Duodenal mucosa (tissue), 2 donors: ENCODE results near the gene FCGR1A.
"Not testable (repeated sequence)": the region's sequence is repeated elsewhere in the genome, so short reads cannot be mapped to it uniquely, and the experiment has no call there.

Source experiments
- H3K27ac ChIP-seq: one replicate; pipeline ENCODE4 v1.7.0; 2013; ENCODE audit warnings: low read depth, low read length
- H3K27me3 ChIP-seq, 2 donors: one replicate each; pipeline ENCODE4 v1.7.0; 2013; ENCODE audit warnings: low read length in 2 of 2, control low read depth in 1 of 2; ENCODE audit not compliant: insufficient read depth in 2 of 2, control insufficient read depth in 1 of 2
- H3K36me3 ChIP-seq, 2 donors: one replicate each; pipeline ENCODE4 v1.7.0; 2013; ENCODE audit warnings: low read length in 2 of 2, control low read depth in 1 of 2; ENCODE audit not compliant: insufficient read depth in 2 of 2, control insufficient read depth in 1 of 2
- H3K4me1 ChIP-seq, 2 donors: one replicate each; pipeline ENCODE4 v1.7.0; 2013; ENCODE audit warnings: low read length in 2 of 2, control low read depth in 1 of 2; ENCODE audit not compliant: insufficient read depth in 2 of 2, control insufficient read depth in 1 of 2
- H3K4me3 ChIP-seq, 2 donors: one replicate each; pipeline ENCODE4 v1.7.0; 2013; ENCODE audit warnings: low read length in 2 of 2, low read depth in 1 of 2
- H3K9ac ChIP-seq, 2 donors: one replicate each; pipeline ENCODE4 v1.7.0; 2013; ENCODE audit warnings: low read length in 2 of 2, low read depth in 1 of 2
- H3K9me3 ChIP-seq, 2 donors: one replicate each; pipeline ENCODE4 v1.7.0; 2013; ENCODE audit warnings: low read length in 2 of 2, control low read depth in 1 of 2; ENCODE audit not compliant: control insufficient read depth in 1 of 2

FCGR1A gene

GRCh38 chr1:149782600-149782999 is at the start of gene FCGR1A:
FCGR1A (plus strand) TSS chr1:149782694; CDS start chr1:149782744, 50 bp downstream.
- H3K4me1 ChIP-seq, H3K27ac ChIP-seq, H3K9me3 ChIP-seq, H3K9ac ChIP-seq, H3K27me3 ChIP-seq, H3K4me3 ChIP-seq, H3K36me3 ChIP-seq: not testable (repeated sequence)

DNA sequence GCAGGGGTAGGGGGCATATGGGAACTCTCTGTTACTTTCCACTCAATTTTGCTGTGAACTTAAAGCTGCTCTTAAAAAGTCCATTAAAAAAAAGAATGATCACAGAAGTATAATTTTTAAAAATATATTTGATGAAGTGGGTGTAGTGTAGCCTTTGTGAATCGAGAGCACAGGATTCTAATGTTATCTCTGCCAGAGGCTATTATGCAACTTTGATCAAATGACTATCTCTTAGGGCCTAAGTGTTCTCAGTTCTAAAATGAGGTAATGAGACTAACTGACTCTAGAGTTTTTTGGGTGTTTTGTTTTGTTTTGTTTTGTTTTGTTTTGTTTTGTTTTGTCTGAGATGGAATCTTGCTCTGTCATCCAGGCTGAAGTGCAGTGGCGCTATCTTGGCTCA is 49.7 kb upstream of the FCGR1A start:
- not testable (repeated sequence) for H3K27ac ChIP-seq, H3K9ac ChIP-seq, H3K4me1 ChIP-seq, H3K9me3 ChIP-seq, H3K27me3 ChIP-seq, H3K4me3 ChIP-seq, H3K36me3 ChIP-seq

DNA sequence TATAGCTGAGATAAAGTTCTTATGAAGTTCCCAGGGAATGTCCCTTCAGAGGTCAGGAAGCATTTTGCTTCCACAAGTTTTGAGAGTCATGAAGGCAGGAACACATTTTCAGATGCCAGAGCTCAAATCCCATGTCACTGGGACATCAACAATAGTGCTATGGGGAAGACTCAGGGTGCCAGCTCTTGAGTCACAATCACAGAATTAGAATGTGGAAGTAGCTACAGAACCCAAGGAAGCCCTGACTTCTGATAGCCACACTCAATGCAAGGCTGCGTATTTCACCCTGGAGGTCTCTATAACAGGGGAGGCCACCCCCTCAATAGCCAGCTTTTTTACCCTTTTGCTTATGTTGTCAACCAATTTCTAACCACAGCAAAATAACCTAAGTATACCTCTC is 47.8 kb upstream of the FCGR1A start:
- H3K9ac ChIP-seq, H3K36me3 ChIP-seq, H3K27me3 ChIP-seq, H3K4me3 ChIP-seq, H3K9me3 ChIP-seq, H3K27ac ChIP-seq, H3K4me1 ChIP-seq: not testable (repeated sequence)

DNA sequence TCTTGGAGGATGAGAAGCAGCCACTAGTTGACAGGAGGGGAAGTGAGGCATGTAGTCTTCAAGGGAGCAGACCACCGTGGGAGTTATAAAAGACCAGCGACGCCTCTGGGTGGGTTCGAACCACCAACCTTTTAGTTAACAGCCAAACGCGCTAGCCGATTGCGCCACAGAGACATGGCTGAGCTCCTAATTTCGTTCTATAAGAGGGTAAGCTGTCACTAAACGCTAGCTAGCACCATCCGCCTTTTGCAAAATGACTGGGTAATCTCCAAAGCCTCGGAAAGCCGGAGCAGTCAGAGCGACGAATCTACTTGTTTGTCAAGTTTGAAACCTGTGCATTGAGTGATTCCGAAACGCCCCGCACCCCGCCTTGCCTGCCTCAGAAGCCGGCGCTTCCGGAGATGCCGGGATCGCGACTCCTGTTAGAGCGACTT is 42.3 kb upstream of the FCGR1A start:
- H3K9ac ChIP-seq, H3K9me3 ChIP-seq, H3K36me3 ChIP-seq, H3K27me3 ChIP-seq, H3K27ac ChIP-seq, H3K4me1 ChIP-seq: not testable (repeated sequence)
- peak overlapping the region in 1 of 2 donors; percentile 22 for H3K4me3 ChIP-seq

- H3K9me3 ChIP-seq, H3K9ac ChIP-seq, H3K27me3 ChIP-seq, H3K27ac ChIP-seq, H3K4me3 ChIP-seq, H3K4me1 ChIP-seq, H3K36me3 ChIP-seq: not testable (repeated sequence)
Measured at GRCh38 chr1:149740590-149741230, 41.8 kb upstream of the FCGR1A start.

GRCh38 chr1:149741914-149742313 is 40.6 kb upstream of the FCGR1A start:
- not testable (repeated sequence) for H3K9me3 ChIP-seq, H3K4me3 ChIP-seq, H3K36me3 ChIP-seq, H3K27me3 ChIP-seq, H3K4me1 ChIP-seq, H3K9ac ChIP-seq, H3K27ac ChIP-seq

- peak overlapping the region in 1 of 2 donors; percentile 10 for H3K4me3 ChIP-seq
- H3K4me1 ChIP-seq, H3K9ac ChIP-seq, H3K27me3 ChIP-seq, H3K27ac ChIP-seq, H3K9me3 ChIP-seq, H3K36me3 ChIP-seq: not testable (repeated sequence)
Measured at GRCh38 chr1:149746463-149747356, 35.8 kb upstream of the FCGR1A start.

DNA sequence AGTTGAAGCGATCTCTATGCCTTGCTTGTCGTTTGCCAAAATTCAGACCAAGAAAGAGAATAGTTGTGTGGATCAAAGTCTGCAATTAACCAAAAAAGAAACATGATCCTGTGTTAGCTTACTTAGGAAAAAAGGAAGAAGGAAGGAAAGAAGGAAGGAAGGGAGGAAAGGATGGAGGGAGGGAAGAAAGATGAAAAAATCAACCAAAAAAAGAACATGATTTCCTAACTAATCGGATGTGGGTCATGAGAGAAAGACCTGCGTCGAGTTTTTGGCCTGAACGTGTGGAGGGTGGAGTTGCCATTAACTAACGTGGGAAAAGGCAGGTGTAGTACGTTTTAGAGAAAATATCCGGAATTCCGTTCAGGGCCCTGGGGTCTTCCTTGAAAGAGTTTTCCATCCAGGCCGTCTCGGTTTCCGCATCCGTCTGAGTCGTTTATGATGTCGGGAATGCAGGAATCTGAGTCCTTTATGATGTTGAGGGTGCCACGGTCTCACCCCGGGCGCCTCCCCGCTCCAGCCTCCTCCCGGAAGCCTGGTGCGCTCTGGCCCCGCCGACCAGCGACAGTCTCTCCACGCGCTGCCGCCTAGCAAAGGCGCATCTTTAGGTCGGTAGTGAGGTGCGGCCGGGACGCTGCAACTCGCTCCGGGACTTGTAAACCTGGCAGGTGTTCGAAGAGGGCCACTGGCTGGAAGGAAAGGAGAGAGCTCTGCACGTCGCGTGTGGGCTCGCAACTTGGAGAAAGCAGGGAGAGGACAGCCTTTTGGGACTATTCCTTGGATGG is 34.9 kb upstream of the FCGR1A start:
- H3K36me3 ChIP-seq, H3K4me1 ChIP-seq, H3K27ac ChIP-seq, H3K4me3 ChIP-seq, H3K9ac ChIP-seq, H3K9me3 ChIP-seq, H3K27me3 ChIP-seq: not testable (repeated sequence)

DNA sequence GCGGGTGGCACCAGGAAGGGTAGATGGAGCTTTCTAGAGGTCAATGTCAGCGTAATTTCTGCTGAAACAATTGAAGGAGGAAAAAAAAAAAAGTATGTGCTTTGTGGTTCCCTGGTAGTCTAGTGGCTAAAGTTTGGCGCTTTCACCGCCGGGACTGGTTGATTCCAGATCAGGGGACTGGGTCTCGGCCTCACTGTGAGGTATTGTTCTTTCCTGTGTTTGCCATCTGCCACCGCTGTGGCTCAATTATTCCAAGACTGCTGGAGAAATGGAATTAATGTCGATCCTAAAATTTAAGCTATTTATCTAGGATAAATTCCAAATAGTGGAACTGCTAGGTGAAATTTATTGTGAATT is 34.4 kb upstream of the FCGR1A start:
- H3K27me3 ChIP-seq, H3K9ac ChIP-seq, H3K9me3 ChIP-seq, H3K27ac ChIP-seq, H3K4me1 ChIP-seq, H3K4me3 ChIP-seq, H3K36me3 ChIP-seq: not testable (repeated sequence)

GRCh38 chr1:149750562-149750961 is 31.9 kb upstream of the FCGR1A start:
- H3K9ac ChIP-seq, H3K4me1 ChIP-seq, H3K27me3 ChIP-seq, H3K4me3 ChIP-seq, H3K9me3 ChIP-seq, H3K27ac ChIP-seq, H3K36me3 ChIP-seq: not testable (repeated sequence)
